Measurements from ENCODE around the gene SUSD4. TPM values are rescaled to one million over a fixed set of nuclear protein-coding genes. Genes with fewer than 3 reads are reported as not detected.
"Not testable (repeated sequence)": the region's sequence is repeated elsewhere in the genome, so short reads cannot be mapped to it uniquely, and the experiment has no call there.

SUSD4 gene, protein sequence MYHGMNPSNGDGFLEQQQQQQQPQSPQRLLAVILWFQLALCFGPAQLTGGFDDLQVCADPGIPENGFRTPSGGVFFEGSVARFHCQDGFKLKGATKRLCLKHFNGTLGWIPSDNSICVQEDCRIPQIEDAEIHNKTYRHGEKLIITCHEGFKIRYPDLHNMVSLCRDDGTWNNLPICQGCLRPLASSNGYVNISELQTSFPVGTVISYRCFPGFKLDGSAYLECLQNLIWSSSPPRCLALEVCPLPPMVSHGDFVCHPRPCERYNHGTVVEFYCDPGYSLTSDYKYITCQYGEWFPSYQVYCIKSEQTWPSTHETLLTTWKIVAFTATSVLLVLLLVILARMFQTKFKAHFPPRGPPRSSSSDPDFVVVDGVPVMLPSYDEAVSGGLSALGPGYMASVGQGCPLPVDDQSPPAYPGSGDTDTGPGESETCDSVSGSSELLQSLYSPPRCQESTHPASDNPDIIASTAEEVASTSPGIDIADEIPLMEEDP
- 1 to 10 TPM; 1.1 to 1.2 TPM for total RNA-seq

GRCh38 chr1:223363856-223364684 lies at the start of gene SUSD4:
Gene SUSD4 (minus strand): TSS chr1:223364176. CDS start chr1:223363425, 751 bp downstream.
- DNase-seq (ENCODE audit: low spot score in 2 of 2) (peak; percentile 63 to 71), ATAC-seq (peak; percentile 81)
- H3K27ac Mint-ChIP-seq: no peak within 1 kb of the TSS
- H3K9me3 Mint-ChIP-seq: no peaks in the 10 kb centered on the region
- H3K36me3 Mint-ChIP-seq: no peaks in the 10 kb centered on the region

GRCh38 chr1:223413216-223413615 lies 49.2 kb upstream of the SUSD4 start:
- DNase-seq (ENCODE audit: low spot score in 2 of 2): no peak
- no peaks in the 10 kb centered on the region for H3K36me3 Mint-ChIP-seq
- ATAC-seq: no peak
- no peaks in the 10 kb centered on the region for H3K9me3 Mint-ChIP-seq
- H3K27ac Mint-ChIP-seq: no peak overlapping the region

DNA sequence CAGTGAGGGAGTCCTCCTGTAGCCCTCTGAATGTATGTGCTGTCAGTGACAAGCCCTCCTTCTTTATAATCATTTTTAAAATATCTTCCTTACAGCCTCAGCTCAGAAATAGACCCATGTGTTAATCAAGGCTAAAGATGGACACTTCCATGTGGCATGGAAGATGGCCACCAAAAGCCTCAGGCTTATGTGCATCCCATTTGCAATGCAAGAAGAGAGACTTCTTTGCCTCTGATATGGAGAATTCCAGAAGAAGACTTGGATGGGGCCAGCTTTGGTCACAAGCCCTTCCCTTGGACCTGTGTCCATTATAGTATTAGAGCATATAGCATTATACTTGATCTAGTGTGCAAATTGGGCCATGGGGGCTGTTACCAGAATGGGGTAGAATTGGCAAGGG lies 47.7 kb upstream of the SUSD4 start:
- no peak overlapping the region for H3K27ac Mint-ChIP-seq
- no peaks in the 10 kb centered on the region for H3K36me3 Mint-ChIP-seq
- no peaks in the 10 kb centered on the region for H3K9me3 Mint-ChIP-seq
- ATAC-seq (no peak), DNase-seq (ENCODE audit: low spot score in 2 of 2) (no peak)

- DNase-seq (ENCODE audit: low spot score in 2 of 2): no peak
- H3K9me3 Mint-ChIP-seq: no peaks in the 10 kb centered on the region
- H3K27ac Mint-ChIP-seq: no peak overlapping the region
- no peak for ATAC-seq
- no peaks in the 10 kb centered on the region for H3K36me3 Mint-ChIP-seq
These were observed 47.3 kb upstream of the SUSD4 start for GRCh38 chr1:223411309-223411708.

- DNase-seq (ENCODE audit: low spot score in 2 of 2) (no peak), ATAC-seq (no peak)
- Mint-ChIP-seq H3K27ac (no peak overlapping the region), H3K36me3 (no peaks in the 10 kb centered on the region), H3K9me3 (peaks cover 0 to 2% of the 10 kb centered on the region in 2 donors)
These were observed 46.1 kb upstream of the SUSD4 start for GRCh38 chr1:223410036-223410435.

DNA sequence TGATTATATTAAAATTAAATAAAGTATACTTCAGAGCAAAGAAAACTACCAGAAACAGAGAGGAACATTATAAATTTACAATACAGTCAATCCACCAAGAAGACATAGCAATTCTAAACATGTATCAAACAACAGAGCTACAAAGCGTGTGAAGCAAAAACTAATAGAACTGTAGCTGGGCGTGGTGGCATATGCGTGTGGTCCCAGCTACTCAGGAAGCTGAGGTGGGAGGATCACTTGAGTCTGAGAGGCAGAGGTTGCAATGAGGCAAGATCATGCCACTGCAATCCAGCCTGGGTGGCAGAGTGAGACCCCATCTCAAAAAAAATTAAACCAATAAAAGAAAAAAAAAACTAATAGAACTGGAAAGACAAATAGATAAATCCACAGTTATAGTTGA lies 41.5 kb upstream of the SUSD4 start:
- ATAC-seq (no peak), DNase-seq (ENCODE audit: low spot score in 2 of 2) (no peak)
- H3K9me3 Mint-ChIP-seq: peaks cover 9 to 24% of the 10 kb centered on the region in 2 donors
- H3K36me3 Mint-ChIP-seq: peaks cover 9 to 13% of the 10 kb centered on the region in 2 donors
- no peak overlapping the region for H3K27ac Mint-ChIP-seq

- peaks cover 9 to 24% of the 10 kb centered on the region in 2 donors for H3K9me3 Mint-ChIP-seq
- peaks cover 9 to 13% of the 10 kb centered on the region in 2 donors for H3K36me3 Mint-ChIP-seq
- DNase-seq (ENCODE audit: low spot score in 2 of 2) (no peak), ATAC-seq (no peak)
- H3K27ac Mint-ChIP-seq: peak overlapping the region in 1 of 2 donors; percentile 1
These were observed 39.3 kb upstream of the SUSD4 start for GRCh38 chr1:223403184-223403815.

GRCh38 chr1:223402790-223403142 lies 38.8 kb upstream of the SUSD4 start:
- H3K9me3 Mint-ChIP-seq: peaks cover 9 to 24% of the 10 kb centered on the region in 2 donors
- DNase-seq (ENCODE audit: low spot score in 2 of 2) (no peak), ATAC-seq (no peak)
- peak overlapping the region in 1 of 2 donors; percentile 1 for H3K27ac Mint-ChIP-seq
- peaks cover 9 to 13% of the 10 kb centered on the region in 2 donors for H3K36me3 Mint-ChIP-seq

DNA sequence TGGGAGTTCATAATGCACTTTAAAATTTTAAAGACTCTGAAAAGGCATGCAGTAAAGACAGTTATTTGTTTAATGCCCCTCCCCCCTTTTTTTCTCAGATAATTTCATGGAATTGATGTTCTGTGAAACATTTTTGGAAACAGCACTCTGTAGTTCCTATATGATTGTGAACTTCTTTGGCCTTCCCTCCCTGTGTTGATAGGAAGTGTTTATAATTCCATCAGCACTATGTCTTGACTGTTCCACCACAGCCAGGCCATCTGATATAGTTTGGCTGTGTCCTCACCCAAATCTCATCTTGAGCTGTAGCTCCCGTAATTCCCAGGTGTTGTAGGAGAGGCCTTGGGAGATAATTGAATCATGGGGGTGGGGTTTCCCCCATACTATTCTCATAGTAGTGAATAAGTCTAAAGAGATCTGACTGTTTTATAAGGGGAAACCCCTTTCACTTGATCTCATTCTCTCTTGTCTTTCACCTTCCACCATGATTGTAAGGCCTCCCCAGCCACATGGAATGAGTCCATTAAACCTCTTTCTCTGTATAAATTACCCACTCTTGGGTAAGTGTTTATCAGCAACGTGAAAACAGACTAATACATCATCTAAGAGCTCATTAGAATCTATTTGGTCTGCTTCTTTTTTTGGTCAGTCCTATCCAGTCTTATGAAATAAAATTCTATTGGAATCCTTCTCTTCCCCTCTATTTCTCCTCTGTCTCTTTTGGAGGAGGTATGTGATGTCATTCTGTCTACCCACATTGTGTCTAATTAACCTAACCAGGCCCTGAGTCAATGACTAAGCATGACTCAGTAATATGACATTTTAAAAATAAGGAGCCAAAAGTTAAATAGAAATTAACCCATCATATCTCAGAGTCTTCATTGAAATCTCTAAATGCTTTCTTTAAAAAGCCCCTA lies 38.2 kb upstream of the SUSD4 start:
- H3K36me3 Mint-ChIP-seq: peaks cover 9 to 13% of the 10 kb centered on the region in 2 donors
- peak overlapping the region in 1 of 2 donors; percentile 1 for H3K27ac Mint-ChIP-seq
- peaks cover 9 to 24% of the 10 kb centered on the region in 2 donors for H3K9me3 Mint-ChIP-seq
- DNase-seq (ENCODE audit: low spot score in 2 of 2): no peak
- ATAC-seq: peak; percentile 57 to 99

GRCh38 chr1:223399393-223399792 lies 35.4 kb upstream of the SUSD4 start:
- H3K27ac Mint-ChIP-seq; ATAC-seq; DNase-seq (ENCODE audit: low spot score in 2 of 2): not testable (repeated sequence)
- H3K9me3 Mint-ChIP-seq: peaks cover 9 to 18% of the 10 kb centered on the region in 2 donors
- peaks cover 9 to 13% of the 10 kb centered on the region in 2 donors for H3K36me3 Mint-ChIP-seq

DNA sequence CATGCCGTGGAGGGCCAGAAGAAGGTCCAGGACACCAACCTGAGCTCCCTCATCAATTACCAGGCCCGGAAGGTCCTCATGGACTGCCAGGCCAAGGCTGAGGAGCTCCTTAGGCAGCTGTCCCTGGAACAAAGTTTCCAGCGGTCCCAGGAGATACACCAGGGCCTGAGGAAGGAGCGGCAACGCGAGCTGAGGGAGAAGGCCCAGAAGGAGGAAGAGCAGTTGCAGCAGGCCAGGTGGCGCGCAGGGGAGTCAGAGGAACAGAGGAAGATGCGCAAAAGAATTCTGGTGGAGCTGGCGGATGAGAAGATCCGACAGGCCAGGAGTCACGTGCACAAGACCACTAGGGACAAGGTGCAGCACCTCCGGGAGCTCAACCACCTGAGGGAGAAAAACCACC lies 30.7 kb upstream of the SUSD4 start:
- ATAC-seq (no peak), DNase-seq (ENCODE audit: low spot score in 2 of 2) (no peak)
- Mint-ChIP-seq H3K36me3 (peaks cover 0 to 9% of the 10 kb centered on the region in 2 donors), H3K9me3 (no peaks in the 10 kb centered on the region), H3K27ac (no peak overlapping the region)

GRCh38 chr1:223394242-223394641 lies 30.3 kb upstream of the SUSD4 start:
- Mint-ChIP-seq H3K27ac (no peak overlapping the region), H3K36me3 (peaks cover 0 to 9% of the 10 kb centered on the region in 2 donors), H3K9me3 (no peaks in the 10 kb centered on the region)
- DNase-seq (ENCODE audit: low spot score in 2 of 2): no peak
- ATAC-seq: no peak

DNA sequence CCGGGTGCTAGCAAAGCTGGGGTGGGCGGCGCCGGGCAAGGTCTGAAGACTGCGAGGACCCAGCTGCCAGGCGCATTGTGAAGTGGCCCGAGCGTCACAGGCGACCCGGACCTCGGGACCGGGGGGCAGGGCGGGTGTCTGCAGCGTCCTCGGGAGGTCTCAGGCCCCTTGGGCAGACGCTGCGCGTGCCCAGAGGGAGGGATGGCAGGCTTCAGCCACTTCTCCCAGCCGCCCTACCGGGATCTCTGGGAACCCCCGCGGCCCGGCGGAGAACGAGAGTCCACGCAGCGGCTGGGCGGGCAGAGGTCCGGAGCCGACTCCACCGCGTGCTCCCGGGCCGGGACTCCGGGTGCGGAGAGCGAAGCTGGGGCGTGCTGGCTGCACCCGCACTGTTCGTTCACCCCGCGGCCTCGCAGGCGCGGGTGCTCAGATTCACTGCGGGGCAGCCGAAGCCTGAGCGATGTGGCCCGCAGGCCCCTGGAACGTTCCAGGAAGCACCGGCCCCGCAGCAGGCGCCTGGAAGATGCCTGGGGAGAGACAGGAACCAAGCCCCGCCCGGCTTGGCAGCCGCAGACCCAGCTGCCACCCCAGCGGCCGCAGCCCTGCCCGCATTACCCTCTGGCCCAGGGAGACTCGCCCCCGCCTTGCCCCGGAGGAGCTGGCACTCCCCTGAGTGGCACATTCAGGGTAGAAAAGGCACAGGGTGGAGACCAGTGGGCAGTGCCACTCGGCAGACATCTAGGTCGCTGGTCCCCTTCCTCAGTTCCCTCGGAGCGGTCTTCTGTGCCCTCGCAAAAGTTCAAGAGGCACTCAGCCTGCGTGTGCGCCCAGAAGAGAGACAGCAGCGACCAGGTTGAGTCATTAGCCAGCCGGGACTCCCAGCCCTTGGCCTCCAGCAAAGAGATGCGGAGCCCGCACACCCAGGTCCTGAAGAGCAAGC lies 29.6 kb upstream of the SUSD4 start, which contains the start of gene CCDC185:
CCDC185 (plus strand) TSS at position 141 of the 940 bp plus-strand sequence; CDS start at position 202, 61 bp downstream.
- ATAC-seq: no peak
- no peak within 1 kb of the TSS for H3K27ac Mint-ChIP-seq
- H3K36me3 Mint-ChIP-seq: peaks cover 0 to 9% of the 10 kb centered on the region in 2 donors
- DNase-seq (ENCODE audit: low spot score in 2 of 2): no peak
- H3K9me3 Mint-ChIP-seq: no peaks in the 10 kb centered on the region

DNA sequence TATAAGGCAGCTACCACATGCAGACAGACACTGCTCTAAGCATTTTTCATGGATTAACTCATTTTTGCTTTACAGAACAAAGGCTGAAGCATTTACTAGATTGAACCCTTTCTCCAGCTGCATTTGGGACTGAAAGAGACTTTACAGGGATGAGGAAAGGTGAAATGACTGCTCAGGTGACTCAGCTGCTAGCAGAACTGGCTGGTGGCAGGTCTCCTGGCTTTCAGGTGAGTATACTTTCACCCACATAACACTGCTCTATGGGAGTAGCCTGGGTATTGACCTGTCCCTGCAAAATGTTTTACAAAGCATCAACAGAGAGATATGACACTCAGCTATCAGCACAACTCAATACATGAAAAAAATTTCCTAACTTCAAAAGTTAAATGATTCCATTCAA lies 26.6 kb upstream of the SUSD4 start:
- ATAC-seq: no peak
- no peaks in the 10 kb centered on the region for H3K9me3 Mint-ChIP-seq
- no peak overlapping the region for H3K27ac Mint-ChIP-seq
- no peak for DNase-seq (ENCODE audit: low spot score in 2 of 2)
- H3K36me3 Mint-ChIP-seq: peaks cover 0 to 9% of the 10 kb centered on the region in 2 donors

- no peak for ATAC-seq
- H3K27ac Mint-ChIP-seq: no peak overlapping the region
- H3K9me3 Mint-ChIP-seq: no peaks in the 10 kb centered on the region
These were observed 22.0 kb upstream of the SUSD4 start for GRCh38 chr1:223386013-223386412.

More at GRCh38 chr1:223386013-223386412, 22.0 kb upstream of the SUSD4 start:
- no peaks in the 10 kb centered on the region for H3K36me3 Mint-ChIP-seq
- DNase-seq (ENCODE audit: low spot score in 2 of 2): no peak

Data from activated naive CD4-positive, alpha-beta T cell treated with anti-CD3 and anti-CD28 coated beads, Interleukin-2, amount 50 U/mL, for 72 hours (primary cell).